VCaP (cell line): ENCODE results near the gene SMOC2.

Experiments
- H3K27ac ChIP-seq: fragments of 450-650 bp; 2 replicates; pipeline ENCODE4 v1.5.1; 2017
- TF ChIP-seq, protein P1 (sequence below): fragments of 450-650 bp; conservative IDR thresholded peaks from 2 replicates; pipeline ENCODE4 v1.5.1; 2017; ENCODE audit warnings: mild to moderate bottlenecking, moderate library complexity

Gene SMOC2

DNA sequence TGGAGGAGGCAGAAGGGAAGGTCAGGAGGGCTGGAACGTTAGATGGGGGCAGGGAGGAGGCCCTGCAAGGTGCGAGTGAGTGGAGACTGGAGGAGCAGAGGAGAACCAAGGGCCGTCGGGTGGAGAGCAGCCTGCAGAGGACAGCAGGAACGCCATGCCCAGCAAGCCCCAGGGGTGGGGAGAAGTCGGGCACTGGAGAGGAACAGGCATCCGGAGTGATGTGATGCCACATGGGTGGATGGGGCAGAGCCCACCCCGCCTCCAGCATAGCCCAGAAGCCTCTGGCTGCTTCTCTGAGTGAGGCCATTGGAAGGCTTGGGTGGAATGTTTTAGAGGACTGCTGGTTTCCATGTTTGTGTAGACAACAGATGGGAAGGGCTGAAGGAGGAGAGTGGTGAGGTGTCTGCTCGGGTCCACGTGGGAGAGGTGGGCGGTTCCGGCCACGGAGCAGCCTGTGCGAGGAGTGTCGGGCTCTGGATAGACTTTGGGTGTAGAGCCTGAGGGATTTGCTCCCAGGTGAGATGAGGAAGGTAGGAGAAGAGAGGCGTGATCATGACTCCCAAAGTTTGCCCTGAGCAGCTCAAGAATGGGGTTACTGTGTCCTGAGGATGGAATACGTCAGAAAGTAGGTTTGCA is 221.4 kb downstream of the SMOC2 start:
- TF ChIP-seq, protein P1, sequence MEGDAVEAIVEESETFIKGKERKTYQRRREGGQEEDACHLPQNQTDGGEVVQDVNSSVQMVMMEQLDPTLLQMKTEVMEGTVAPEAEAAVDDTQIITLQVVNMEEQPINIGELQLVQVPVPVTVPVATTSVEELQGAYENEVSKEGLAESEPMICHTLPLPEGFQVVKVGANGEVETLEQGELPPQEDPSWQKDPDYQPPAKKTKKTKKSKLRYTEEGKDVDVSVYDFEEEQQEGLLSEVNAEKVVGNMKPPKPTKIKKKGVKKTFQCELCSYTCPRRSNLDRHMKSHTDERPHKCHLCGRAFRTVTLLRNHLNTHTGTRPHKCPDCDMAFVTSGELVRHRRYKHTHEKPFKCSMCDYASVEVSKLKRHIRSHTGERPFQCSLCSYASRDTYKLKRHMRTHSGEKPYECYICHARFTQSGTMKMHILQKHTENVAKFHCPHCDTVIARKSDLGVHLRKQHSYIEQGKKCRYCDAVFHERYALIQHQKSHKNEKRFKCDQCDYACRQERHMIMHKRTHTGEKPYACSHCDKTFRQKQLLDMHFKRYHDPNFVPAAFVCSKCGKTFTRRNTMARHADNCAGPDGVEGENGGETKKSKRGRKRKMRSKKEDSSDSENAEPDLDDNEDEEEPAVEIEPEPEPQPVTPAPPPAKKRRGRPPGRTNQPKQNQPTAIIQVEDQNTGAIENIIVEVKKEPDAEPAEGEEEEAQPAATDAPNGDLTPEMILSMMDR, result no peak
- no peak overlapping the region for H3K27ac ChIP-seq

DNA sequence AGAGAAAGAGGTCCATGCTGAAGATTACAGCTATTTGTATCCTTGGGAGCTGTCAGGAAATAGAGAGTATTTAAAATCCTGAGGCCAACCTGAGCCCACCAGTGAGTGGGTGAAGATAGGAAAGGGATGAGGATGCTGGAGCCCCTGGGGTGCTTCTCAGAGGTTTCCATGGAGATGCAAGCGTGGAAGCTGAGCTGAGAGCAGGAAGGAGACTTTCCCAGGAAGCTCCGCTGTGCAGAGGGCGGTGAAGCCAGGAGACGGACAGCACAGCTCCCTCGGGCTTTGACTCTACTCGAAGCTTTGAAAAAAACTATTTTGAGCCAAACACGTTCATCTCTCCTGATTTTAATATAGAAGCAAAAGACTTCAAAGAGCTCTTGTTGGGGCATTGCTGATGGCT is 222.1 kb downstream of the SMOC2 start:
- TF ChIP-seq, protein P1, result no peak
- H3K27ac ChIP-seq, result no peak overlapping the region

DNA sequence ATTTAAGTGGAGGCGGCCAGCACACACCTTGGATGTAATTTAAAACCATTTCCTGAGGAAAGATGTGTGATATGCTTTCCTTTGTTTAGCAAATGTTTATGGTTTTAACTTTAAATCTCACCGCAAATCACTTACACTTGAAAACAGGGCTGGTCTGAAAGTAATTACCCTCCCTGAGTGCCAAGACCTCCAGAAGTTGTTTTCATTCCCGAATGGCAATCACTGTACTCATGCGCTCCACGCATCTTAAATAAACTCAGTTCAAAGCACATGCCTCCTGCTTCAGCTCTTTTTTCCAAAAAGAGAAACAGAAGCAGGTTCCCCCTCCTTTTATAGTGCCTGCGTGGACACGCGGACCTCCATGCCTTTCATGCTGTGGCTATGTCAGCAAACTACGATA is 224.0 kb downstream of the SMOC2 start:
- no peak overlapping the region for H3K27ac ChIP-seq
- TF ChIP-seq, protein P1, result no peak

DNA sequence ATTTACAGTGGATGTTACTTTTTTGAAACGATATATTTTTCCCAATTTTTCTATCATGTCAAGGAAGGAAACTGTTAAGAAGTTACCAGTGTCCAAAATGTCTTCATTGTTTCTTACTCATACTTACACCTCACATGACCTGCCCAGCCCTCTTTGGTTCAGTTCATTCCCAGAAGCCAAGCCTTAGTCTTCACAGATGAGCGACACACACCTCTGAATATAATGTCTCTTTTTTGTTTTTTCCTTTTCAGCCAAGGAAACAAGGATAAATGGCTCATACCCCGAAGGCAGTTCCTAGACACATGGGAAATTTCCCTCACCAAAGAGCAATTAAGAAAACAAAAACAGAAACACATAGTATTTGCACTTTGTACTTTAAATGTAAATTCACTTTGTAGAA is 225.2 kb downstream of the SMOC2 start:
- H3K27ac ChIP-seq, result no peak overlapping the region
- TF ChIP-seq, protein P1, result no peak

DNA sequence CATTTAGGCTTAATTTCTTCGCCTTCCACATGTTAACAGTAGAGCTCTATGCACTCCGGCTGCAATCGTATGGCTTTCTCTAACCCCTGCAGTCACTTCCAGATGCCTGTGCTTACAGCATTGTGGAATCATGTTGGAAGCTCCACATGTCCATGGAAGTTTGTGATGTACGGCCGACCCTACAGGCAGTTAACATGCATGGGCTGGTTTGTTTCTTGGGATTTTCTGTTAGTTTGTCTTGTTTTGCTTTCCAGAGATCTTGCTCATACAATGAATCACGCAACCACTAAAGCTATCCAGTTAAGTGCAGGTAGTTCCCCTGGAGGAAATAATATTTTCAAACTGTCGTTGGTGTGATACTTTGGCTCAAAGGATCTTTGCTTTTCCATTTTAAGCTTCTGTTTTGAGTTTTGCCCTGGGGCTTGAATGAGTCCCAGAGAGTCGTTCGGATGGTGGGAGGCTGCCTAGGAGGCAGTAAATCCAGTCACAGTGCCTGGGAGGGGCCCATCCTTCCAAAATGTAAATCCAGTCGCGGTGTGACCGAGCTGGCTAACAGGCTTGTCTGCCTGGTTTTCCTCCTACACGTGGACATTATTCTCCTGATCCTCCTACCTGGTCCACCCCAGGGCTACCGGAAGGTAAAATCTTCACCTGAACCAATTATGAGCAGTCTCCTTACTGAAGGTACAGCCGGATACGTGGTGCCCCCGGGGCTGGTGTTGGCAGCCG is 225.9 kb downstream of the SMOC2 start:
- TF ChIP-seq, protein P1, result no peak
- H3K27ac ChIP-seq, result no peak overlapping the region

DNA sequence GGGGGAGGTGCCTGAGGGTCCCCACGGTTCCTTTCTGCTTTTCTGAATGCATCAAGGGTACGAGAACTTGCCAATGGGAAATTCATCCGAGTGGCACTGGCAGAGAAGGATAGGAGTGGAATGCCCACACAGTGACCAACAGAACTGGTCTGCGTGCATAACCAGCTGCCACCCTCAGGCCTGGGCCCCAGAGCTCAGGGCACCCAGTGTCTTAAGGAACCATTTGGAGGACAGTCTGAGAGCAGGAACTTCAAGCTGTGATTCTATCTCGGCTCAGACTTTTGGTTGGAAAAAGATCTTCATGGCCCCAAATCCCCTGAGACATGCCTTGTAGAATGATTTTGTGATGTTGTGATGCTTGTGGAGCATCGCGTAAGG is 226.4 kb downstream of the SMOC2 start:
- no peak overlapping the region for H3K27ac ChIP-seq
- TF ChIP-seq, protein P1, result no peak

DNA sequence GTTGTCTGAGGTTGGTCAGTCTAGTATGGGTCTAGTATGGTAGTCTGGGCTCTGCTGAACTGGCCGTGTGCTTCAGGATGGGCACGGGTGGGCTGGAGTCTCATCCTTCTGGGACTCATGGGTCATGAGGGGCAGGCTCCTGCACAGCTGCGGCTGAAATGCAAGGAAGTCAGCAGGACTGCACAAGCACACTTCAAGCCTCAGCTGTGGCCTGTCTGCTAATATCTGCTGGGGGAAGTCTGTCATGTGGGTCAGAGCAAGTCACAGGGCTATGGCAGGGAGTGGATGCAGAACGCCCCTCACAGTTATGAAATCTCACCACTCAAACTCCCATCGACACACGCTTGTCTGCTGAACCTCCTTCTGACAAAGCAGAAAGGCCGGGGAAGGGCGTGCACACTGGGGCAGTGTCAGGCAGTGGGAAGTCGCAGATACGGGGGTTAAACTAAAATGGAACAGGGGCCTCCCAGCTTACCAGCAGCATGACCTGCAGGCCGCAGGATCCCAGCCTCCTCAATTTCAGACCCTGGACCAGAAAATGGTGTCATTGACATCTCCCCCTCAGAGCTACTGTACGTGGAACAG is 229.5 kb downstream of the SMOC2 start:
- TF ChIP-seq, protein P1, result no peak
- H3K27ac ChIP-seq, result no peak overlapping the region
